ENCODE measurements around the gene DHX58.

- TF ChIP-seq CTCF (IDR thresholded peaks at IDR 0.05) (no peak), POLR2A (IDR thresholded peaks at IDR 0.05) (no peak)
Observed at GRCh38 chr17:42120770-42121769, 8.6 kb upstream of the DHX58 start, which contains the start of gene KAT2A.

Data from testis (tissue), 2 donors.